ENCODE data around the gene MPV17L2. TPM values are rescaled to one million over a fixed set of nuclear protein-coding genes. Genes with fewer than 3 reads are reported as not detected.

Gene MPV17L2
- total RNA-seq, 5 donors from 2014 or later (not counting 1 experiment from before 2014, with no cell fraction given), result 3.8 to 8.2 (median 8.1) TPM

DNA sequence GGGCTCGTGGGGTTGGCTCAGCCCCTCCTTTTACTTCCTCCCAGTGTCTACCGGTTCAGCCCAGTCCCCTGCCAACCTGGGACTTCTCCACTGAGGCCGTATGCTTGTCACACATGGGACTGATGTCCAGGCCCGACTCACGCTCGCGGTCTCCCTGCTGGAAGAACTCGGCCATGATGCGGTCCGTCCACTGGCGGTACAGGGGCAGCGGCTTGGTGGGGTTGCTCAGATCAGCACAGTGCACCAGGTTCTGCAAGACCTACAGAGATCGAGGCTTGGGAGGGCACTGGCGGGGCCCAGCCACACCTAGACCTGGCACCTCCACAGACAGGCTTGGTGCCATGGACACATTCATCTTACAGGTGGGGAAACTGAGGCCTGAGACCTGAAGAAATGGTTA is 18.7 kb downstream of the MPV17L2 start:
- 72% methylated on average over 14 of the region's 14 CpGs for WGBS (ENCODE audit: insufficient coverage)
- ATAC-seq (replicated peaks in 1 of 4) (no peak), DNase-seq (no peak)
- Mint-ChIP-seq H3K4me1 (no peaks in the 10 kb centered on the region), H3K36me3 (no peaks in the 10 kb centered on the region), H3K9me3 (no peaks in the 10 kb centered on the region), H3K4me3 (no peak overlapping the region), H3K27me3 (peaks cover 4 to 19% of the 10 kb centered on the region in 2 donors), H3K27ac (no peak overlapping the region)
- H3K27ac ChIP-seq (ENCODE audit: low read length), result no peak overlapping the region
- POLR2A ChIA-PET, result interaction anchor here (0.6 to 0.7 kb wide), 4 partner anchors 9 to 1146 kb away, joined by 3 to 7 read pairs (median 4); no protein-coding TSS in a partner anchor
- peaks cover 0 to 42% of the 10 kb centered on the region in 2 experiments for H3K27me3 ChIP-seq (replicated peaks in 1 of 2; ENCODE audit: control insufficient read depth in 2 of 2, extremely low read depth in 1 of 2, insufficient read depth in 2 of 2, low read length in 1 of 2)
- H3K4me3 ChIP-seq (ENCODE audit: control insufficient read depth in 1 of 2, extremely low read depth in 1 of 2, low read length in 1 of 2), result no peak overlapping the region
- H3K36me3 ChIP-seq (ENCODE audit: control insufficient read depth in 2 of 2, extremely low read depth in 1 of 2, insufficient read depth in 1 of 2, low read length in 1 of 2), result no peaks in the 10 kb centered on the region
- no peaks in the 10 kb centered on the region for H3K4me1 ChIP-seq (ENCODE audit: control insufficient read depth in 1 of 2, extremely low read depth in 1 of 2, insufficient read depth in 2 of 2, low read length in 2 of 2)
- no peaks in the 10 kb centered on the region for H3K9me3 ChIP-seq
- CTCF ChIA-PET, result no interaction called here

DNA sequence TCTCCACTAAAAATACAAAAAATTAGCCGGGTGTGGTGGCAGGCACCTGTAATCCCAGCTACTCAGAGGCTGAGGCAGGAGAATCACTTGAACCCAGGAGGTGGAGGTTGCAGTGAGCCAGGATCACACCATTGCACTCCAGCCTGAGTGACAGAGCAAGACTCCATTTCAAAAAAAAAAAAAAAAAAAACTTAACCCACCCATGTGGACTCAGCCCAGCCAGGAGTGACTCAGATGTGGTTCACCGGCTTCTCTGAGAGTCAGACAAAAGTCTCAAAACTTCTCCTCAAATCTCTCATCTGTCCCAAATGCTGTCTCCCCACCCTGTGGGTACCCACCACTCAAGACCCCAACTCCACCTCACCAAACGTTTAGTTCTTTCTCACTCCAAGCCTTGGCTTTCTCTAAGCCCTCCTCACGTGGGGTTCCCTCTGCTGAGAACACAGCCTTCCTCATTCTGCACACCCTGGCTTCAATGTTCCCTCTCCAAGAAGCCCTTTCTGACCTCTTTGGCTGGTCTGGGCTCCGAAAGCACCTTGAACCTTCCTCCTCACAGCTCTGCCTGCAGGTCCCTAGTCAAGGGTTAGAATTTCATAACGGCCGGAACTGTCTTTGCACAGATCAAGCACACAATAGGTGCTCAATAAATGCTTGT is 21.9 kb downstream of the MPV17L2 start:
- no peak overlapping the region for H3K4me3 Mint-ChIP-seq
- no peak for ATAC-seq (replicated peaks in 1 of 4)
- H3K36me3 Mint-ChIP-seq, result no peaks in the 10 kb centered on the region

DNA sequence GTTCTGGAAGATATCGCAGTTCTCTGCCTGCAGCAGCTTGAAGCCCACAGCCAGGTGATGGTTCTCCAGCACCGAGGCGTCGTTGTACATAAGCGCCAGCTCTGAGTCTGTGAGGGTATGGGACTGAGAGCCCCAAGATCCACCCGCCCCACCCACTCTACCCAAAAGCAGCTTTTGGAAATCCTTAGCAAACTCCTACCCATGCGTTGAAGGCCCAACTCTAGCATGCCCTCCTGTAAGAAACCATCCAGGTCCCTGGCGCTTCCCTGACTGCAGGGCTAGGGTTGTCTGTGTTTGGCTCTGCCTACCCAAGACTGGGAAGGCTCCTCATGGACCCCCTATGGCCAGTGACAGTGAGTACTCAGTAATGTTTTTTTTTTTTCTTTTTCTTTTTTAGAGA is 23.8 kb downstream of the MPV17L2 start:
- Mint-ChIP-seq H3K36me3 (no peaks in the 10 kb centered on the region), H3K27me3 (peaks cover 3 to 17% of the 10 kb centered on the region in 2 donors), H3K4me3 (no peak overlapping the region), H3K9me3 (no peaks in the 10 kb centered on the region), H3K27ac (no peak overlapping the region), H3K4me1 (peaks cover 0 to 7% (median 3%) of the 10 kb centered on the region in 3 donors)
- DNase-seq (no peak), ATAC-seq (replicated peaks in 1 of 4) (no peak)
- H3K9me3 ChIP-seq, result no peaks in the 10 kb centered on the region
- CTCF ChIA-PET, result interaction anchor here (0.6 kb wide), 2 partner anchors 43 to 112 kb away, joined by 3 read pairs; no protein-coding TSS in a partner anchor
- peaks cover 0 to 43% of the 10 kb centered on the region in 2 experiments for H3K27me3 ChIP-seq (replicated peaks in 1 of 2; ENCODE audit: control insufficient read depth in 2 of 2, extremely low read depth in 1 of 2, insufficient read depth in 2 of 2, low read length in 1 of 2)
- no CpG with 5 or more reads among the region's 8 CpGs for WGBS (ENCODE audit: insufficient coverage)
- peaks cover 0 to 4% of the 10 kb centered on the region in 2 experiments for H3K4me1 ChIP-seq (ENCODE audit: control insufficient read depth in 1 of 2, extremely low read depth in 1 of 2, insufficient read depth in 2 of 2, low read length in 2 of 2)
- no peaks in the 10 kb centered on the region for H3K36me3 ChIP-seq (ENCODE audit: control insufficient read depth in 2 of 2, extremely low read depth in 1 of 2, insufficient read depth in 1 of 2, low read length in 1 of 2)
- no peak overlapping the region for H3K27ac ChIP-seq (ENCODE audit: low read length)
- H3K4me3 ChIP-seq (ENCODE audit: control insufficient read depth in 1 of 2, extremely low read depth in 1 of 2, low read length in 1 of 2), result no peak overlapping the region
- POLR2A ChIA-PET, result interaction anchor here in 1 of 2 donors (0.7 kb wide), 1 partner anchor 427 kb away, joined by 6 read pairs; no protein-coding TSS in a partner anchor

More for the DNA sequence above, 21.9 kb downstream of the MPV17L2 start:
- H3K4me1 Mint-ChIP-seq, result peaks cover 0 to under 1% (median 0%) of the 10 kb centered on the region in 3 donors
- WGBS (ENCODE audit: insufficient coverage), result 50% methylated on average over 5 of the region's 7 CpGs
- Histone ChIP-seq H3K36me3 (ENCODE audit: control insufficient read depth in 2 of 2, extremely low read depth in 1 of 2, insufficient read depth in 1 of 2, low read length in 1 of 2) (no peaks in the 10 kb centered on the region), H3K27me3 (replicated peaks in 1 of 2; ENCODE audit: control insufficient read depth in 2 of 2, extremely low read depth in 1 of 2, insufficient read depth in 2 of 2, low read length in 1 of 2) (peaks cover 0 to 44% of the 10 kb centered on the region in 2 experiments), H3K9me3 (no peaks in the 10 kb centered on the region), H3K4me1 (ENCODE audit: control insufficient read depth in 1 of 2, extremely low read depth in 1 of 2, insufficient read depth in 2 of 2, low read length in 2 of 2) (no peaks in the 10 kb centered on the region), H3K4me3 (ENCODE audit: control insufficient read depth in 1 of 2, extremely low read depth in 1 of 2, low read length in 1 of 2) (no peak overlapping the region), H3K27ac (ENCODE audit: low read length) (no peak overlapping the region)
- no peak for DNase-seq
- H3K27me3 Mint-ChIP-seq, result peaks cover 0 to 12% of the 10 kb centered on the region in 2 donors
- POLR2A ChIA-PET, result no interaction called here
- H3K9me3 Mint-ChIP-seq, result no peaks in the 10 kb centered on the region
- no peak overlapping the region for H3K27ac Mint-ChIP-seq
- CTCF ChIA-PET, result interaction anchor here in 1 of 2 donors (0.7 kb wide), 1 partner anchor 29 kb away, joined by 3 read pairs; no protein-coding TSS in a partner anchor

DNA sequence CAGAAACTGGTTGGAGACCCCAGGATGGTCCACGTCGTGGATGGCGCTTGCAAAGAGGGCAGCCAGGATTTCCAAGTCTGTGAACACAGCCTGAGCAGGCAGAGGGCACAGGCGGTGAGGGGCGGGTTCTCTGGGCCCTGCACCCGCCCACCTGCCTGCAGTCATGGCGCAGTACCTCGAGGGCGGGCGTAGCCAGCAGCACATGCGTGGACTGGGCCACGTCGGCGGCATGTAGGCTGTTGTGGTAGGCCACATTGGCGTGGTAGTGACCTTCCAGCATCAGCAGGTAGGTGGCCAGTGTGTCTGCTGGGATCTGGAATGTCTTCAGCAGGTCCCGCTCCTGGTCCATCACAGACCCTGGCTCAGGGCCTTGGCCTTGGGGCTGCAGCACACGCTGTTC is 25.1 kb downstream of the MPV17L2 start:
- peaks cover 0 to 4% of the 10 kb centered on the region in 2 experiments for H3K4me1 ChIP-seq (ENCODE audit: control insufficient read depth in 1 of 2, extremely low read depth in 1 of 2, insufficient read depth in 2 of 2, low read length in 2 of 2)
- Mint-ChIP-seq H3K4me1 (peaks cover 0 to 7% (median 3%) of the 10 kb centered on the region in 3 donors), H3K36me3 (no peaks in the 10 kb centered on the region), H3K4me3 (no peak overlapping the region), H3K9me3 (no peaks in the 10 kb centered on the region), H3K27ac (no peak overlapping the region), H3K27me3 (peaks cover 7 to 26% of the 10 kb centered on the region in 2 donors)
- no peak overlapping the region for H3K27ac ChIP-seq (ENCODE audit: low read length)
- POLR2A ChIA-PET, result no interaction called here
- WGBS (ENCODE audit: insufficient coverage), result 72% methylated on average over 16 of the region's 17 CpGs
- DNase-seq (no peak), ATAC-seq (replicated peaks in 1 of 4) (no peak)
- no peak overlapping the region for H3K4me3 ChIP-seq (ENCODE audit: control insufficient read depth in 1 of 2, extremely low read depth in 1 of 2, low read length in 1 of 2)
- H3K27me3 ChIP-seq (replicated peaks in 1 of 2; ENCODE audit: control insufficient read depth in 2 of 2, extremely low read depth in 1 of 2, insufficient read depth in 2 of 2, low read length in 1 of 2), result peaks cover 0 to 51% of the 10 kb centered on the region in 2 experiments
- no peaks in the 10 kb centered on the region for H3K36me3 ChIP-seq (ENCODE audit: control insufficient read depth in 2 of 2, extremely low read depth in 1 of 2, insufficient read depth in 1 of 2, low read length in 1 of 2)
- H3K9me3 ChIP-seq, result no peaks in the 10 kb centered on the region
- CTCF ChIA-PET, result interaction anchor here in 1 of 2 donors (0.5 kb wide), 1 partner anchor 9 kb away, joined by 3 read pairs; no protein-coding TSS in a partner anchor

DNA sequence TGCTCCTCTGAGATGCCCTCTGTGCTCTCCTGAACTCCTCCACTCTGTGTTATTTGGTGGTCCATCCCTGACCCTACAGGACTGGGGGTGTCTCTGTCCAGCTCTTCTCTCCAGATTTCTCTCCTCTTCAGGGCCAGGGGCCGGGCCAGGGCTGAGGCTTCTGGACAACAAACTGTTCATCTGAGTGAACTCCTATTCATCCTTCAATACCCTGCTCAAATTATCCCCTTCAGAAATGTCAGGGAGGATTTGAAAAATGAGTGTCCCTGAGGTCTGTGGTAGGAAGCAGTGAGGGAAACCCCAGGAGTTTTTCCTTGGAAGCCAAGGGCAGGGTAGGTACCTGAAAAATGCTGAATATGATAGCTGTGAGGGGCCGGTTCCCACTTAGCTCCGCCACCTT is 25.6 kb downstream of the MPV17L2 start:
- Histone ChIP-seq H3K4me1 (ENCODE audit: control insufficient read depth in 1 of 2, extremely low read depth in 1 of 2, insufficient read depth in 2 of 2, low read length in 2 of 2) (peaks cover 0 to 4% of the 10 kb centered on the region in 2 experiments), H3K27ac (ENCODE audit: low read length) (no peak overlapping the region), H3K4me3 (ENCODE audit: control insufficient read depth in 1 of 2, extremely low read depth in 1 of 2, low read length in 1 of 2) (no peak overlapping the region), H3K36me3 (ENCODE audit: control insufficient read depth in 2 of 2, extremely low read depth in 1 of 2, insufficient read depth in 1 of 2, low read length in 1 of 2) (no peaks in the 10 kb centered on the region), H3K9me3 (no peaks in the 10 kb centered on the region), H3K27me3 (replicated peaks in 1 of 2; ENCODE audit: control insufficient read depth in 2 of 2, extremely low read depth in 1 of 2, insufficient read depth in 2 of 2, low read length in 1 of 2) (peaks cover 0 to 51% of the 10 kb centered on the region in 2 experiments)
- Mint-ChIP-seq H3K9me3 (no peaks in the 10 kb centered on the region), H3K36me3 (no peaks in the 10 kb centered on the region), H3K27ac (no peak overlapping the region), H3K4me1 (peaks cover 0 to 7% (median 3%) of the 10 kb centered on the region in 3 donors), H3K27me3 (peaks cover 7 to 30% of the 10 kb centered on the region in 2 donors), H3K4me3 (no peak overlapping the region)
- DNase-seq, result no peak
- no peak for ATAC-seq (replicated peaks in 1 of 4)
- CTCF ChIA-PET, result interaction anchor here in 1 of 2 donors (0.5 kb wide), 1 partner anchor 9 kb away, joined by 3 read pairs; no protein-coding TSS in a partner anchor
- POLR2A ChIA-PET, result no interaction called here
- WGBS (ENCODE audit: insufficient coverage), result 92% methylated on average over 2 of the region's 3 CpGs

DNA sequence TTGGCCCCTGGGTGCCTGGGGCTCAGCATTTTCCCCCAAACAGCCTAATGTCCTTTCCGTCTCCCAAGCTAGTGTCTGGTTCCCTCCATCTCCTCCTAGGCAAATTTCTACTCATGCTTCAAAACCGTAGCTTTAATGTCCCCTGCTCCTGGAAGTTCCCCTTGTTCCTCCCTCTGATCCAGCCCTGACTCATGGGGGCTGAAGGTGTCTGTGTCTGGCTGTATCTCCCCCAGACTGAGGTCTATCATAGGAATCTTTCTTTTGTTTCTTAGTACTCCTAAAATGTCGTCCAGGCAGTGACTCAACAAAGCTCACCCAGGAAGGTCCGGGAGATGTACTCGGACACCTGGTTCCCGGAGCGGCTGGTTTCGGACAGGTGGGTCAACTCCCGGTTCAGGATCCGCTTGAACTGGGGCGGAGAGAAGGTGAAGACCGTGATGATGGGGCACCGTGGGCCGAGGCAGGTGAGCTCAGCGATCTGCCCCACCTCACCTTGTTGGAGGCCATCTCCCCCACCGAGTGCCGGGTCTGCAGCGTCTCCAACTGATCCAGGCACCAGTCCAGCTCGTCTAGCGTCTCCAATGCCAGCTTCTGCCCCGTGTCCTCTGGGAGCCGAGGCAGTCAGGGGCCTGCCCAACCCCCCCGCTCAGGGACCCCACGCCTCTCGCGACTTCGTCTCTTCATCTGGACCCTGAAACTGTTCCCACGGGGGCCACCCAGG is 27.1 kb downstream of the MPV17L2 start:
- POLR2A ChIA-PET, result interaction anchor here in 1 of 2 donors (0.6 to 0.7 kb wide), 2 partner anchors 8 to 1322 kb away, joined by 3 to 5 read pairs; no protein-coding TSS in a partner anchor
- H3K4me1 Mint-ChIP-seq, result peaks cover 10 to 17% (median 14%) of the 10 kb centered on the region in 3 donors
- no peak overlapping the region for H3K27ac Mint-ChIP-seq
- Histone ChIP-seq H3K4me3 (ENCODE audit: control insufficient read depth in 1 of 2, extremely low read depth in 1 of 2, low read length in 1 of 2) (no peak overlapping the region), H3K27me3 (replicated peaks in 1 of 2; ENCODE audit: control insufficient read depth in 2 of 2, extremely low read depth in 1 of 2, insufficient read depth in 2 of 2, low read length in 1 of 2) (peaks cover 0 to 64% of the 10 kb centered on the region in 2 experiments), H3K27ac (ENCODE audit: low read length) (no peak overlapping the region), H3K4me1 (ENCODE audit: control insufficient read depth in 1 of 2, extremely low read depth in 1 of 2, insufficient read depth in 2 of 2, low read length in 2 of 2) (peaks cover 3 to 18% of the 10 kb centered on the region in 2 experiments), H3K9me3 (no peaks in the 10 kb centered on the region), H3K36me3 (ENCODE audit: control insufficient read depth in 2 of 2, extremely low read depth in 1 of 2, insufficient read depth in 1 of 2, low read length in 1 of 2) (no peaks in the 10 kb centered on the region)
- no peaks in the 10 kb centered on the region for H3K36me3 Mint-ChIP-seq
- H3K4me3 Mint-ChIP-seq, result no peak overlapping the region
- peaks cover 18 to 41% of the 10 kb centered on the region in 2 donors for H3K27me3 Mint-ChIP-seq
- H3K9me3 Mint-ChIP-seq, result no peaks in the 10 kb centered on the region
- no peak for DNase-seq
- ATAC-seq (replicated peaks in 1 of 4), result no peak
- WGBS (ENCODE audit: insufficient coverage), result 73% methylated on average over 24 of the region's 28 CpGs
- CTCF ChIA-PET, result no interaction called here
